D721Med (cell line): ENCODE measurements around the gene EGR2.

Source experiments
- DNase-seq: peaks from one replicate; pipeline ENCODE4 v3.0.0; 2011; ENCODE audit warnings: low spot score; ENCODE audit not compliant: insufficient read length
- FAIRE-seq: peaks from 2 replicates; lab custom pipeline; 2011; peaks lifted over from hg19 to GRCh38; lab: Jason Lieb, UNC
- TF ChIP-seq, protein P1 (sequence below): IDR thresholded peaks from 2 replicates; pipeline ENCODE4 v1.5.1; 2012; ENCODE audit warnings: mild to moderate bottlenecking, control low read depth; ENCODE audit not compliant: insufficient read depth; ENCODE audit errors: missing control alignments

The EGR2 gene

DNA sequence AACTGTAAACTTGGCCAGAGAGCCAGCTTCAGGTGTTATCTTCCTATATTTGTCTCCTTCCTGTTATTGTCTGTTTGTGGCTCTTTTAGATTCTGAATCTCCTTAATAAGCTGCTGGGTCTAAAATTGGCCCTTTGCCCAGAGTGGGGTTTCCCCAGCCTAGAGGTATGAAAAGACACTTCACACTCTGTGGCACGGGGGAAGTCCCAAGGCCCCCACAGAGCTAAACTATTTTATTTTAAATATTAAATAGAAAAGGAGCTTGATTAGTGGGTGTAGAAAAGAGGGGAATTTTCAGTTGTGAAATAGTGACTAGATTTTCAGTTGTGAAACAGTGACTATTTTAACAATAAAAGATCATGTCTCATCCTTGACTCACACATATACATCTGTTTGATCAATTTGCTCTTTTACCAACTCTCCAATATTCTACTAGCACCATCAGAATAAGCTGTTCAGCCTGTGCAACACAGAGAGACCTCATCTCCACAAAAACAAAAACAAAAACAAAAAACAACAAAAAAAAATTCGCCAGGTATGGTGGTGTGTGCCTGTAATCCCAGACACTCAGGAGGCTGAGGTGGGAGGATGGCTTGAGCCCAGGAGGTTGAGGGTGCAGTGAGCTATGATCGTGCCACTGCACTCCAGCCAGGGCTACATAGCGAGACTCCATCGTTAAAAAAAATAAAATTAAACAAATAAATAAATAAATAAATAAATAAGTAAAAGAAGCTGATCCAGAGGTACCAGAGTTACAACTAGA, 36.5 kb downstream of the EGR2 start:
- TF ChIP-seq, protein P1, sequence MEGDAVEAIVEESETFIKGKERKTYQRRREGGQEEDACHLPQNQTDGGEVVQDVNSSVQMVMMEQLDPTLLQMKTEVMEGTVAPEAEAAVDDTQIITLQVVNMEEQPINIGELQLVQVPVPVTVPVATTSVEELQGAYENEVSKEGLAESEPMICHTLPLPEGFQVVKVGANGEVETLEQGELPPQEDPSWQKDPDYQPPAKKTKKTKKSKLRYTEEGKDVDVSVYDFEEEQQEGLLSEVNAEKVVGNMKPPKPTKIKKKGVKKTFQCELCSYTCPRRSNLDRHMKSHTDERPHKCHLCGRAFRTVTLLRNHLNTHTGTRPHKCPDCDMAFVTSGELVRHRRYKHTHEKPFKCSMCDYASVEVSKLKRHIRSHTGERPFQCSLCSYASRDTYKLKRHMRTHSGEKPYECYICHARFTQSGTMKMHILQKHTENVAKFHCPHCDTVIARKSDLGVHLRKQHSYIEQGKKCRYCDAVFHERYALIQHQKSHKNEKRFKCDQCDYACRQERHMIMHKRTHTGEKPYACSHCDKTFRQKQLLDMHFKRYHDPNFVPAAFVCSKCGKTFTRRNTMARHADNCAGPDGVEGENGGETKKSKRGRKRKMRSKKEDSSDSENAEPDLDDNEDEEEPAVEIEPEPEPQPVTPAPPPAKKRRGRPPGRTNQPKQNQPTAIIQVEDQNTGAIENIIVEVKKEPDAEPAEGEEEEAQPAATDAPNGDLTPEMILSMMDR = no peak
- DNase-seq = no peak
- FAIRE-seq = no peak

DNA sequence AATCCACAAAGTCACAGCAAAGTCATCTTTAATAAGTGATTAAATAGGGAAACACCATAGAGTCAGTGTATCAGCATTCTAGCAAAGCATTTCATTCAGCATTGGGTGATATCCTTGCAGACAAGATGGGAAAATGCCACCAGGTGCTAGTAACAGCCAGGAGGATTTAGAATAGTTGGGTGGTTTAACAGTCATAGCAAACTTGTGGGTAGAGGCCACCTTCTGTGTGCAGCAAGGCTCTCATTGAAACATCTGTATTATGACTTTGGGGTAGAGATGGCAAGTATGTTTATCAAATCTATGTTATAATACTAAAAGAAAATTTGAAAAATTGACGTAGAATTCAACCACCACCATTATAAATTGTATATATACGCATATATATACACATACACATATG, 38.0 kb downstream of the EGR2 start:
- no peak for DNase-seq
- TF ChIP-seq, protein P1 = no peak
- no peak for FAIRE-seq

DNA sequence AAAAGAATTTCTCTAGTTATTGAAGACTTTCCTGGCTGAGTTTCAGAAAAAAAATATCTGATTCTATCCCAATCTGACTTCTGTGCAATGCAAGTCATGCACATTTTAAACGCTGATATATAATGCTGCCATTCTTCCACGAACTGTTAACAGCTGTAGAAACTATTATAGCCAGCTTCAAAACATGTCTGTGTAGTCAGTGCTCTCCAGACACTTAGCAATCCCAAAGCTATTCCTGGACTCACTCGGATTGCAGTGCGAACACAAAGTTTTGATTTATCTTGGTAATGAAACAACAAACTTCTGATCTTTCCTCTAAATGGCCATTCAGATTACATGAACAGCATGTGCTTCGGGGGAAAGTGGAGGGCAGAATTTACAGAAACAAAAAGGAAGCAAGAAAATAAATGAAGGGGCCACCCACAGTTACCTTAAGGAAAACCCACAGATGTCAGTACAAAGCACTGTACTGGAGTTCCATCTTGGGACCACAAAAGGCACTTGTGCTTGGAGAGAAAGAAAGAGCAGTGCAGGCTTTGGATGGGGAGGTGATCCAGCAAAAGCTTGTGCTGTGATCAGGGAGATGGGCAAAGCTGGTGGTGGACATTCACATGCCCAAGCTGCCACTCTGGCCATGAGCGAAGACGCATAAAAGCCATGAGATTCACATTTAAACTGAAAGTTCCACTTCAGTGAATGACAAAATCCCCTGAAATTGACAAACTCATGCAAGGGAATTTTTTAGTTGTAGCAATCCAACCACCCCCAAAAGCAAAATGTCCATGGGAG, 43.8 kb downstream of the EGR2 start:
- TF ChIP-seq, protein P1 = no peak
- FAIRE-seq = no peak
- DNase-seq = no peak

DNA sequence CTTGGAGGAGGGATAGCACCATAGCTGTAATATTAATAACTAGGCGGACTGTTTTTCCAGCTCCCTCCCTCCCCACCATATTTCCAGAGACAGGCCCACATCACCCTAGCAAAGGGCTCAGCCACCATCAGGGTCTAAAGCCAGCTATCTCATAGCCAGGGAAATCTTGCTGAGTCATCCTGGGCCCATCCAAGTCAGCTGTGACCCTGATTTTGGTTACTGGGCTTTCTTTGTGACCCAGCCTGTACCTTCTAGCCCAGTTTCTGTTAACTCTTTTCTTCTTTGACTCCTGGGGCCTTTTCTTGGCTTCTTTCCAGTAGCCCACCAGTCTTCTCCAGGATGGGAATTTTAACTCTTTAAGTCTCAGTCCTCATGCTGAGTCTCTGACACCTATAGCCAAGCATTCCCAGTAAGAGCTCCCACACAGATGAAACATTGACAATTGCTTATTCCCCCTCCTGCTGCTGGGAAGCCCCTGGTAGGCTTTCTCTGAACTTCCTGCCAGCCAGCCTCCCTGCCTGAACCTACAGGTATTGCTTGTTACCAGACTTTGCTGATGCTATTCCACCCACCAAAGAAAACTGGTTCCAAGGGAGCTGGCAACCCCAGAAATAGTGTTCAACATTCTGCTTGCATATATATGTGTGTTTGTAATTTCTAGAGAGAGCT, 46.5 kb downstream of the EGR2 start:
- TF ChIP-seq, protein P1 = no peak
- FAIRE-seq (no peak), DNase-seq (no peak)

DNA sequence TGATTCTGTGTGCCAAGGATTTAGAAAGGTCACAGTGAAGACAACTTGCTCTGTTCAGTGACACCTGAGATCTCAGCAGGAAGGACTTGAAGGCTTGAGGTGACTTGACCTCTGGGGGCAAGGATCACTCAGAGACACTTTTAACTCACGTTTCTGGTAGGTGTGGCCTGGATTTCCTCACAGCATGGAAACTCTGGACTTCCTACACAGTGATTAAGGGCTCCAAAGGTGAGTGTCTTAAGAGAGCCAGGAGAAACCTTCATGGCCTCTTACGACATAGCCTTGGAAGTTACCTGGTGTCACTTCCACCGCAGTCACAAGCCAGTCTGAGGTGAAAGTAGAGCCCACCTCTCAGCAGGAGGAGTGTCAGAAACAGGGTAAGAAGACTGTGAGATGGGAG, 49.8 kb downstream of the EGR2 start:
- DNase-seq (no peak), FAIRE-seq (no peak)
- TF ChIP-seq, protein P1 = no peak

DNA sequence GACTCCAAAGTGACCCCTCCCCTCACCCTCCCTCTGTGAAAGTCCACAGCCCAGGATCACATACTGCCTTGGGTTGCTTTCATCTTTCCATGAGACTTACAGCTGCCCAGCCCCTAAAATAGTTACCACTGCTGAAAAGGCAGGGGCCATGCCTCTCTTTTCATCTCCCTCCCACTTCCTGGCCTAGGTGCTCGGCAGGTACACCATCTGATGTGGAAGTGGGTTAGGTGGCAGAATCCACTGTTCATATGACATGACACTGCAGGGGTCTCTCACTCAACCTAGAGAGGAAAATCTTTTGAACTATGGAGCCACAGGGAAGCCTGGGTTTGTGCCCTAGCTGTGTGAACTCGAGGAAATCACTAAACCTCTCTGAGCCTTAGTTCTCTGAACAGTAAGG, 50.4 kb downstream of the EGR2 start:
- FAIRE-seq (no peak), DNase-seq (no peak)
- TF ChIP-seq, protein P1 = no peak
